Muscle layer of duodenum (tissue), 2 donors: Measurements from ENCODE around the gene C5orf58.
"Not testable (repeated sequence)": the region's sequence is repeated elsewhere in the genome, so short reads cannot be mapped to it uniquely, and the experiment has no call there.

Experiments used
- H3K27ac ChIP-seq: one replicate; pipeline ENCODE4 v1.7.0; 2013; ENCODE audit warnings: mild to moderate bottlenecking, low read length
- H3K27me3 ChIP-seq: one replicate; pipeline ENCODE4 v1.7.0; 2013; ENCODE audit warnings: low read depth, mild to moderate bottlenecking, control low read depth, low read length
- H3K36me3 ChIP-seq, 2 donors: one replicate each; pipeline ENCODE4 v1.7.0; 2013; ENCODE audit warnings: low read length in 2 of 2, control low read depth in 1 of 2, mild to moderate bottlenecking in 1 of 2; ENCODE audit not compliant: insufficient read depth in 2 of 2, control insufficient read depth in 1 of 2
- H3K4me1 ChIP-seq, 2 donors: one replicate each; pipeline ENCODE4 v1.7.0; 2013; ENCODE audit warnings: low read length in 2 of 2, mild to moderate bottlenecking in 2 of 2, control low read depth in 1 of 2, moderate library complexity in 1 of 2; ENCODE audit not compliant: insufficient read depth in 2 of 2, control insufficient read depth in 1 of 2
- H3K4me3 ChIP-seq, 2 donors: one replicate each; pipeline ENCODE4 v1.7.0; 2013; ENCODE audit warnings: low read length in 2 of 2, low read depth in 1 of 2, mild to moderate bottlenecking in 1 of 2
- H3K9me3 ChIP-seq, 2 donors: one replicate each; pipeline ENCODE4 v1.7.0; 2013; ENCODE audit warnings: low read length in 2 of 2, control low read depth in 1 of 2, mild to moderate bottlenecking in 1 of 2; ENCODE audit not compliant: control insufficient read depth in 1 of 2
- donor health status: healthy.

C5orf58 gene

DNA sequence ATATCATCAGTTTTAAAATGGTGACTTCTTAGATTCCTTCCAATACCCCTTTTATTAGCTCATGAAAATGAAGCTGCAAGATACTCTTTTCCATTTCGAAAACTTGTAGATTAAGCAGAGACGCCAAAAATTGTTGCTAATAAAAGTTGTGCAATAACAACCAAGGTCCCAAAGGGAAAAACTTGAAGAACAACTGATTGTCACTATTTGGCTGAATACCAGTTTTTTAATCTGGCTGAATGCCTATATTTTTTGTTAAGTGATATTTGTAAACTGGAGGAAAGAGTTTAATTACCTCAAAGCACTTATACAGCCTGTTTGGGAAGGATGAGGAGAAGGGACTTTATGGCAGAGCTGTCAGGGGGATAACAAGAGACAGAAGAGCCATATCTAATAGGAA lies 14.6 kb downstream of the C5orf58 start:
- H3K36me3 ChIP-seq = peaks cover 0 to 5% of the 10 kb centered on the region in 2 donors
- H3K4me3 ChIP-seq = no peak overlapping the region
- H3K4me1 ChIP-seq = no peaks in the 10 kb centered on the region
- H3K9me3 ChIP-seq = no peaks in the 10 kb centered on the region
- H3K27me3 ChIP-seq = no peaks in the 10 kb centered on the region
- no peak overlapping the region for H3K27ac ChIP-seq

DNA sequence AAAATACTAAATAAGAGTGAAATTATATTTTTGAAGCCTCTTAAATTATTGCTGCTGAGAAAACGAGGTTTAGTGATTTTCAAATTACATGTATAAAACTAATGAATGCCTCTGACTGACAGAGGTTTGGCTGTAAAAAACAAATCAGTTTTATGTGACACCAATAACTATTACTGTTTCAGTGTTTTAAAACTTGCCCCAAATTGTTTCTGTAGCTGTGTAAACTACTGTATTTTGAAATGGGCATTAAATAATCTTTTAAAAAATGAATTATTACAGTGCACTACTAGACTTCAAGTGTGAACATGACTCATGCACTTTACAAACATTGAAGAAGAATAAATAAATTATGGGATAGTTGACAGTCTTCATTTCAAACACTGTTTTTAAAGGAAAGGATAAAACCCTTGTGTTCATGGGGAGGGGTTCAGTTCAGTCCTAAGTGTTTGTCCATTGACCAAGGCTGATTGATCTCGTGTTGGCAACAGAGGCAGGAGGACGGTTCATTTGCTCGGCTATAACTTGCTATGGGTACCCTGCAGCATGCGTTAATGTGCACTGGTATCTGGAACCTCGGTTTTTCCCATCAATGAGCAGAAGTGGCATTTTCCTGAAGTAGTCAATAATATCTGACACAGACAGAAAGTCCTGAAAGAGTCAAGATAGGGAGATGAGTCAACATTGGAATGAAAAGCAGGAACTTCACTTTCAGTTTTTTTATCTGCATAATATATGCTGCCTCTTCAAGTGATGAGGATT lies 15.6 kb downstream of the C5orf58 start:
- peaks cover 0 to 5% of the 10 kb centered on the region in 2 donors for H3K36me3 ChIP-seq
- no peak overlapping the region for H3K27ac ChIP-seq
- H3K4me1 ChIP-seq = no peaks in the 10 kb centered on the region
- H3K4me3 ChIP-seq = no peak overlapping the region
- no peaks in the 10 kb centered on the region for H3K27me3 ChIP-seq
- no peaks in the 10 kb centered on the region for H3K9me3 ChIP-seq

DNA sequence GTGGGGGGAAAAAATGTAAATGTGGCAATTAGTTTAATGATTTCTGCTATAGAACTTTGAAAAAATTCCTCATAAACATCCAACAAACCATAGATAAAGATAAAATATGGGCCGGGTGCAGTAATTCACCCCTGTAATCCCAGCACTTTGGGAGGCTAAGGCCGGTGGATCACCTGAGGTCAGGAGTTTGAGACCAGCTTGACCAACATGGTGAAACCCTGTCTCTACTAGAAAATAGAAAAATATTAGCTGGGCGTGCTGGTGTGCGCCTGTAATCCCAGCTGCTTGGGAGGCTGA lies 16.1 kb downstream of the C5orf58 start:
- not testable (repeated sequence) for H3K36me3 ChIP-seq

DNA sequence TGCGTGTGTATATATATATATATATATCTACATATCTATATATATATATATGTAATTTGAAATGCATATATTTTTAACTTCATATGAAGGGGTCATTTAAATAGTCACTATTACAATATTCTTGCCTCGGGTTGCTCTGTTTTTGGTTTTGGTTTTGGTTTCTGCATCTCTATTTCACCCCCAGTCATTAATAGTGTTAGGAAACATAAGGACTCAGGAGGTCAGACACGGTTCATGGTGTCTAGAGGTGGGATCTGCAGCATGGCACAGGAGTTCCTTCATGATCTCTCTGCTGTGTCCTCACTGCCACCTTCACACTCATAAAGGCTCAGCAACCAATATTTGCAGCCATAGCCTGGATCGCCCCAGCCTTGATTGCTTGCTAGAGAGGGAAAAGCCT lies 16.6 kb downstream of the C5orf58 start:
- Histone ChIP-seq H3K27me3 (no peaks in the 10 kb centered on the region), H3K27ac (no peak overlapping the region), H3K36me3 (peaks cover 0 to 5% of the 10 kb centered on the region in 2 donors), H3K4me1 (no peaks in the 10 kb centered on the region), H3K9me3 (no peaks in the 10 kb centered on the region), H3K4me3 (no peak overlapping the region)

More for the DNA sequence above, 16.1 kb downstream of the C5orf58 start:
- not testable (repeated sequence) for H3K4me3 ChIP-seq, H3K27ac ChIP-seq, H3K9me3 ChIP-seq, H3K27me3 ChIP-seq, H3K4me1 ChIP-seq

DNA sequence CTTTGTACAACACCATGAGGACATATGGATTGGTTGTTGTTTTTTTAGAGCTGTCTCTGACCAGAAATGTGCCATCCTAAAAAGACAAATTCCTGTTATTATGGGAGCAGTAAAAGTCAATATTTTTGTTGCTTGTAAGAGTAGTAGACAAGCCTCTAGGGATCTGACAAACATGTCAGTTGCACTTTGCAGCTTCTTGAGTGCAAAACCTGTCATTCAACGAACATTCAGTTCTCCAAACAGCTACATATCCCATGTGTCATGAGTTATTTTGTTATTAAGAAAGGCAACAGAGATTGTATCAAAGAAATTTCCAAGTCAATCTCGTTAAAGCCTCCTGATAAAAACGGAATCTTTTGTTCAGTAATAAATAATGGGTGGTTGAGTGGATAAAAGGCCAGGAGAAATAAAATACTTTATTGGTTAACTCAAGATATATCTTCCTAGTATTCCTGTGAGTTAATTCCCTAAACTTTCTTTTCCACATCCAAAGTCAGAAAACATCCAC lies 18.1 kb downstream of the C5orf58 start:
- Histone ChIP-seq H3K36me3 (peaks cover 0 to 5% of the 10 kb centered on the region in 2 donors), H3K27ac (no peak overlapping the region), H3K4me3 (no peak overlapping the region), H3K4me1 (no peaks in the 10 kb centered on the region), H3K27me3 (no peaks in the 10 kb centered on the region), H3K9me3 (no peaks in the 10 kb centered on the region)

DNA sequence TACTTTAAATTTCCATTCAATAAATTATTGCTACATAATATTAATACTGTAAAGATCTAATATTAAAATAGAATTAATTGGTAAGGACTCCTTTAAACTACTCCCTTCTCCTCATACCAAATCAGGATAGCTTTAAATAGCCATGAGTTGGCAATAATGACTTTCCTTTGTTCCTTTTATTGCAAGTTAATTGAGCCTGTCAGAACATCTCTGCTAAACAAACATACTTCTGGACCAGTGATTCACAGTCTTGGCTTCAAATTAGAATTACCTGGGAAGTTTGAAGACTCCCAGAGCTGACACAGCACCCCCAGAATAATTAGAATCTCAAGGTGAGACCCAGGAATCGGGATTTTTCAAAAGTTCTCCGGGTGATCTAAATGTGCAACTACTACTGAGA lies 18.7 kb downstream of the C5orf58 start:
- H3K9me3 ChIP-seq = no peaks in the 10 kb centered on the region
- H3K27me3 ChIP-seq = no peaks in the 10 kb centered on the region
- H3K4me1 ChIP-seq = no peaks in the 10 kb centered on the region
- H3K27ac ChIP-seq = no peak overlapping the region
- no peak overlapping the region for H3K4me3 ChIP-seq
- peaks cover 0 to 6% of the 10 kb centered on the region in 2 donors for H3K36me3 ChIP-seq

DNA sequence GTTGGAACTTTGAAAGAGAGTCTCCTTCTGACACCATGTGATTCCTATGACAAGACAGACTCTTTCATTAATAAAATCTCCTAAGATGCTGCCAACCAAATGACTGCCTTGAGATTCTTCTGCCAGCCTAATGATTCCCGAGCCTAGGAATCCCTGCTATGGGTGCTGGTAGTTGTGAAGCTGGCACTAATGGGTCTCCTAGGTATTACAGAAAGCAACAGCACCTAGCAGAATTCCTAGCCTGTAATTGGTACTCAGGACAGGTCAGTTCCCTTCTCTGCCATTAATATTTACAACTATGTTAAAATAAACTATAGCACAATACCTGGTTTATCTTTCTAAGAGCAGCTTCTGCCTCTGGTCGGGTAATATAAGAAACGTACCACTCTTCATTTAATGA lies 19.3 kb downstream of the C5orf58 start:
- Histone ChIP-seq H3K27ac (no peak overlapping the region), H3K27me3 (no peaks in the 10 kb centered on the region), H3K36me3 (peaks cover 0 to 9% of the 10 kb centered on the region in 2 donors)

DNA sequence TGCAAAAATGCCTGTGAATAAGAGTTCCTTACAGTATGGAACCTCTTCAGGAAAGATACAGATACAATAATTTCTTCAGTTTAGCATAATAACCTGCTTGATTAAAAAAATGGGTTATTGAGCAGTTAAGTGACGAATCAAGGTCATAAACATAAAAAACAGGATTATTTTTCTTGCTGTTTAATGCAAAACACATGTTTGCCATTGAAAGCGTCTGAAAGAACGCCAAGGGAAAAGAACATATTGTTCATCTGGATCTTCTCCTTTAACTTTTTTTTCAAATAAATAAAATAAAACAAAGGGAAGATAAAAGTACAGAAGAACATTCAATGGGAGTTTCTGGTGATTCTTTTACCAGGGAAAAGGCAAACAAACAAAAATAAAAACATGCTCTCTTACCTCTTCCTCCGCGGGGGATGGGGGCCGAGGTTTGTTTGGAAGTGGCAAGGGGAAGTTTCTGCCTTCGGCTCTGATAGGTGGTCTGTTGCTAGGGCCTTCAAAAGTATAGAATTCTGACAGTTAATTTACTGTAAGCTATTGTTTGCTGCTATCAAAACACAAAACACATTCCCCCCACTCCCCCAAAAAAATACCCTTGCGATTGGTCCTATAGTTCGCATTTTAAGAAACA lies 20.1 kb downstream of the C5orf58 start:
- Histone ChIP-seq H3K4me3 (no peak overlapping the region), H3K27me3 (no peaks in the 10 kb centered on the region), H3K9me3 (no peaks in the 10 kb centered on the region), H3K36me3 (peaks cover 0 to 9% of the 10 kb centered on the region in 2 donors), H3K27ac (no peak overlapping the region), H3K4me1 (no peaks in the 10 kb centered on the region)

More for the DNA sequence above, 19.3 kb downstream of the C5orf58 start:
- H3K4me1 ChIP-seq = no peaks in the 10 kb centered on the region
- H3K9me3 ChIP-seq = no peaks in the 10 kb centered on the region
- no peak overlapping the region for H3K4me3 ChIP-seq

DNA sequence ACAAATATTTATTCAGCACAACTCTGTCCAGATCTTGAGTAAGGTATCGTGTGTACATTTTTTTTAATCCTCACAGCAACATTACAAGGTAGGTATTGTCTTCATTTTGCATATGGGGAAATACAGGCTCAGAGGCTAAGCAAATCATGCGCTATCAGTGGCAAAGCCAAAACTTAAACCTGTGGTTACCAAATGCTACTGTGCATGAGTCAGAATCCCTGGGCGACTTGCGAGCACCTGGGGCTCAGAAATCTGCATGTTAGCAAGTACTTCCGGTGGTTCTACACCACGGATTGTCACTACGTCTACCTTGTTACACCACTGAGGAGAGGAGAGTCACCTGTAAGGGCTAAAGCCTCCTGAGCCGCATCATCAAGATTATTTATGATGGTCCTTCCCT lies 21.3 kb downstream of the C5orf58 start:
- H3K27me3 ChIP-seq = no peaks in the 10 kb centered on the region
- H3K9me3 ChIP-seq = no peaks in the 10 kb centered on the region
- H3K4me1 ChIP-seq = no peaks in the 10 kb centered on the region
- no peak overlapping the region for H3K27ac ChIP-seq
- peaks cover 0 to 10% of the 10 kb centered on the region in 2 donors for H3K36me3 ChIP-seq
- no peak overlapping the region for H3K4me3 ChIP-seq

DNA sequence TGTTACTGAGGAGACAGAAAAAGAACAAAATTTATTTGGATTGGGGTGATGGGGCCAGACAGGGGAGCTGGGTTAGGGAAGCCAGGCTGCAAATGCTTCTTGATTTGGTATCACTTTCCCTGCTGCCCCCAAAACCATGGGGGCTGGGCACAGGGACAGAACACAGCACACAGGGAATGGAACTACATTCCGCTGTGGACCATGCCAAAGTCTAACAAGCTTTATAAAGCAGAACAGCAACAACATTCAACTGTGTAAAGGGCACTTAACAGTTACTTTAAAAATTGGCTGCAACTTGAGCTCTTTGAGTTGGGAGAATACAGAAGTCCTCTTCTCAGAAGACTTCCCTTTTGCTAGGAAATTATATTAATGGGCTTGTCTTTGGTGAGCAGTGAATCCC lies 23.8 kb downstream of the C5orf58 start:
- Histone ChIP-seq H3K27ac (no peak overlapping the region), H3K4me3 (no peak overlapping the region), H3K9me3 (no peaks in the 10 kb centered on the region), H3K36me3 (peaks cover 0 to 19% of the 10 kb centered on the region in 2 donors), H3K27me3 (no peaks in the 10 kb centered on the region), H3K4me1 (no peaks in the 10 kb centered on the region)

DNA sequence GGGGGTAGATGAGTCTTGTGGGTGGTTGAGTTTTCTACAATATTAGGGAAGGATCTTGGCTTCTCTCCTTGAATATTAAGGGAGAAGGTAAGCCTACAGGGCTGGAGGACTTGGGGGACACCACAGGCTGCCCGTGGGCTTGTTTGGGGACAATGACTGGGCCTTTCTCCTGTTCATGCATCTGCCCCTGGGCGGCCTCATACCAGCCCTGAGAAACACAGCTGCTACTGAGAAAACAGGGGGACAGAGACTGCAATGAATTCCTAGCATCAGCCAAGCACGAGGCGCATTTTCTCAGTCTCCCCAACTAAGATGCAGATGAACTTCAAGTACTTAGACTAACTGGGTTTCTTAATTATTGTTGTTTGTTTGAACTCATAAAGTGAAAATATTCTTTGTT lies 24.6 kb downstream of the C5orf58 start:
- no peak overlapping the region for H3K27ac ChIP-seq
- no peaks in the 10 kb centered on the region for H3K4me1 ChIP-seq
- no peaks in the 10 kb centered on the region for H3K9me3 ChIP-seq
- H3K36me3 ChIP-seq = peaks cover 0 to 20% of the 10 kb centered on the region in 2 donors
- H3K4me3 ChIP-seq = no peak overlapping the region
- H3K27me3 ChIP-seq = no peaks in the 10 kb centered on the region
